ENCODE results near the gene ANKRD44. TPM values are rescaled to one million over a fixed set of nuclear protein-coding genes. Genes with fewer than 3 reads are reported as not detected.
A peak's percentile ranks its signal among the peaks of the same experiment; 100 is the strongest.

The ANKRD44 gene
- polyA plus RNA-seq, 2 of the 4 experiments (the other 2 are of a cell fraction): 0.97 to 5.9 TPM

DNA sequence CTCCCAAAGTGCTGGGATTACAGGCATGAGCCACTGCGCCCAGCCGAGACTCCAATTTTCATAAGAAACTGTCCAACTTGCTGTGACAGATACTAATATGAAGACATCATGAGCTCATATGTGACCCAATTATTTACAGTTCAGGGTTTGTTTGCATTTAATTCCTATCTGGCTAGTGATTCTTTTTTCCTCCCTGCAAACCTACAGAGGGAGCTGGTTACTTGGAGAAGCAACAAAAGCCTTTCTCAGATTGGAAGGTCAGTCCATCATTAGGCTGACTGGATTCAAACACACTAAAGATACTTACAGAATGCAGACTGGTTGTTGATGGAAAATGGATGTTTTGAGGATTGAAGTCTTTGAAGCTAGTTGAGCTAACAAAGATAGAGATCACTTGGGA, 176.4 kb downstream of the ANKRD44 start:
- H3K4me3 ChIP-seq: no peak overlapping the region
- POLR2A ChIA-PET: no interaction called here
- DNase-seq (ENCODE audit: low read depth in 1 of 2, low spot score in 1 of 2) (peak in 1 of 2 experiments; percentile 6), ATAC-seq (no peak; a peak in 1 of 6 replicates), FAIRE-seq (no peak)
- no peak overlapping the region for H3K27ac ChIP-seq
- H3K4me2 ChIP-seq: no peak overlapping the region
- no peak for TF ChIP-seq SREBF2 (IDR thresholded peaks at IDR 0.05)
- TF ChIP-seq MAZ (IDR thresholded peaks at IDR 0.05; ENCODE audit: borderline replicate concordance, low read depth, low read length): no peak
- no peak for TF ChIP-seq RARB (CRISPR knock-in tag; IDR thresholded peaks at IDR 0.05)
- no peak for TF ChIP-seq EHMT2 (IDR thresholded peaks at IDR 0.05; ENCODE audit: low read depth)
- no peak for TF ChIP-seq PHF8 (IDR thresholded peaks at IDR 0.05; ENCODE audit: borderline replicate concordance, low read depth)
- TF ChIP-seq, protein P1, sequence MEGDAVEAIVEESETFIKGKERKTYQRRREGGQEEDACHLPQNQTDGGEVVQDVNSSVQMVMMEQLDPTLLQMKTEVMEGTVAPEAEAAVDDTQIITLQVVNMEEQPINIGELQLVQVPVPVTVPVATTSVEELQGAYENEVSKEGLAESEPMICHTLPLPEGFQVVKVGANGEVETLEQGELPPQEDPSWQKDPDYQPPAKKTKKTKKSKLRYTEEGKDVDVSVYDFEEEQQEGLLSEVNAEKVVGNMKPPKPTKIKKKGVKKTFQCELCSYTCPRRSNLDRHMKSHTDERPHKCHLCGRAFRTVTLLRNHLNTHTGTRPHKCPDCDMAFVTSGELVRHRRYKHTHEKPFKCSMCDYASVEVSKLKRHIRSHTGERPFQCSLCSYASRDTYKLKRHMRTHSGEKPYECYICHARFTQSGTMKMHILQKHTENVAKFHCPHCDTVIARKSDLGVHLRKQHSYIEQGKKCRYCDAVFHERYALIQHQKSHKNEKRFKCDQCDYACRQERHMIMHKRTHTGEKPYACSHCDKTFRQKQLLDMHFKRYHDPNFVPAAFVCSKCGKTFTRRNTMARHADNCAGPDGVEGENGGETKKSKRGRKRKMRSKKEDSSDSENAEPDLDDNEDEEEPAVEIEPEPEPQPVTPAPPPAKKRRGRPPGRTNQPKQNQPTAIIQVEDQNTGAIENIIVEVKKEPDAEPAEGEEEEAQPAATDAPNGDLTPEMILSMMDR (IDR thresholded peaks at IDR 0.05): no peak
- no peak for TF ChIP-seq NFE2L2 (conservative IDR thresholded peaks at IDR 0.05; ENCODE audit: low read length)
- TF ChIP-seq NPAS2 (CRISPR knock-in tag; IDR thresholded peaks at IDR 0.05; ENCODE audit: borderline replicate concordance): no peak
- CTCF ChIA-PET: interaction anchor here (0.8 to 1.7 kb wide), 6 partner anchors 14 to 249 kb away, joined by 3 to 8 read pairs (median 4); no protein-coding TSS in a partner anchor
- no peaks in the 10 kb centered on the region for H3K9me3 ChIP-seq
- H3K4me1 ChIP-seq: 0 out of 3 replicates have a peak, but pooled peaks cover 9% of the 10 kb centered on the region
- WGBS (ENCODE audit: missing lambda C conversion rate): 100% methylated on average over 2 of the region's 2 CpGs

DNA sequence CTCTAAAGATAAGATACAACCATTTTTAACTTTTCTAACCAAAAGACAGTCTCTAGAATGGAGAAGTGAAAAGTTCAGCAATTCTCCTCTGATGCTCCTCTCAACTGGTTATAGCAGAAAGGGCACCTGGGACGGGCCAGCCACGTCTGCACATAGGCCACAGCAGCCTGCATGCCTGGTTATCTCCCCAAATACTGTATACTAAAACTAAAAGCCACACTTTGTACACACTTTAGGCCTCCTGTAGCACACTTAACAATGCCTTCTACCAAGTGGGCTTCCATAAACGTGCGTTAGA, 179.1 kb downstream of the ANKRD44 start:
- H3K4me2 ChIP-seq: no peak overlapping the region
- no peaks in the 10 kb centered on the region for H3K4me1 ChIP-seq
- ATAC-seq (no peak), DNase-seq (ENCODE audit: low read depth in 1 of 2, low spot score in 1 of 2) (no peak), FAIRE-seq (no peak)
- no peak overlapping the region for H3K27ac ChIP-seq
- TF ChIP-seq ZFP36 (IDR thresholded peaks at IDR 0.05; ENCODE audit: borderline replicate concordance, partially characterized antibody) (no peak), FOSL2 (IDR thresholded peaks at IDR 0.05) (no peak), FOSL2 (CRISPR knock-in tag; IDR thresholded peaks at IDR 0.05) (no peak)
- 81% methylated on average over 4 of the region's 4 CpGs for WGBS (ENCODE audit: missing lambda C conversion rate)
- CTCF ChIA-PET: interaction anchor here (0.9 to 1.3 kb wide), 2 partner anchors 16 to 37 kb away, joined by 3 read pairs; no protein-coding TSS in a partner anchor
- H3K9me3 ChIP-seq: no peaks in the 10 kb centered on the region
- POLR2A ChIA-PET: no interaction called here
- no peak overlapping the region for H3K4me3 ChIP-seq

DNA sequence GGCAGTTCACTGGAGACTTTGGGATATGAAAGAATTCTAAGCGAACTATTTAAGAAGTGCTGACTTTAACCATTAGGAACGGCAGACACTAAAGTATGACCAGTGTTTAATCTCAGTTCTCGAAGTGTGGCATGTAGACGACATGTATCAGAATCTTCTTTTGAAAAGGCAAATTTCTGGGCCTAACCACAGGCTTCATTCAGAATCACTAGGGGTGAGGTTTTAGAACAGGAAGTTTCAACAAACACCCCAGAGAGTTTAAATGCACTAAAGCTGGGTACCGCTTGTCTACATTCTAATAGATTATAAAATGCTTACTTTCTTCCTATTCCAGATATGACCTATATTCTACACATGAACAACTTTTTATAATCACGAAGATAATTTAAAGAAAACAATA, 180.3 kb downstream of the ANKRD44 start:
- FAIRE-seq: no peak
- Histone ChIP-seq H3K4me1 (no peaks in the 10 kb centered on the region), H3K4me3 (no peak overlapping the region), H3K9me3 (no peaks in the 10 kb centered on the region), H3K27ac (no peak overlapping the region), H3K4me2 (no peak overlapping the region)
- ChIA-PET CTCF (no interaction called here), POLR2A (no interaction called here)
- no peak for DNase-seq (ENCODE audit: low read depth in 1 of 2, low spot score in 1 of 2)
- no peak for ATAC-seq
- WGBS (ENCODE audit: missing lambda C conversion rate): 90% methylated on average over 6 of the region's 6 CpGs
- no peak for TF ChIP-seq HOXB5 (CRISPR knock-in tag; IDR thresholded peaks at IDR 0.05)
- TF ChIP-seq JUN (IDR thresholded peaks at IDR 0.05): no peak
- TF ChIP-seq ZFP36 (IDR thresholded peaks at IDR 0.05; ENCODE audit: borderline replicate concordance, partially characterized antibody): no peak
- no peak for TF ChIP-seq HDAC2 (IDR thresholded peaks at IDR 0.05)
- no peak for TF ChIP-seq NPAS2 (CRISPR knock-in tag; IDR thresholded peaks at IDR 0.05; ENCODE audit: borderline replicate concordance)
- TF ChIP-seq EHF (CRISPR knock-in tag; IDR thresholded peaks at IDR 0.05): no peak
- no peak for TF ChIP-seq SREBF2 (IDR thresholded peaks at IDR 0.05)
- no peak for TF ChIP-seq POLR2A (IDR thresholded peaks at IDR 0.05; ENCODE audit: low read length)
- TF ChIP-seq, protein P2, sequence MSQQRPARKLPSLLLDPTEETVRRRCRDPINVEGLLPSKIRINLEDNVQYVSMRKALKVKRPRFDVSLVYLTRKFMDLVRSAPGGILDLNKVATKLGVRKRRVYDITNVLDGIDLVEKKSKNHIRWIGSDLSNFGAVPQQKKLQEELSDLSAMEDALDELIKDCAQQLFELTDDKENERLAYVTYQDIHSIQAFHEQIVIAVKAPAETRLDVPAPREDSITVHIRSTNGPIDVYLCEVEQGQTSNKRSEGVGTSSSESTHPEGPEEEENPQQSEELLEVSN (IDR thresholded peaks at IDR 0.05; ENCODE audit: borderline replicate concordance, low read depth): no peak
- TF ChIP-seq, protein P3, sequence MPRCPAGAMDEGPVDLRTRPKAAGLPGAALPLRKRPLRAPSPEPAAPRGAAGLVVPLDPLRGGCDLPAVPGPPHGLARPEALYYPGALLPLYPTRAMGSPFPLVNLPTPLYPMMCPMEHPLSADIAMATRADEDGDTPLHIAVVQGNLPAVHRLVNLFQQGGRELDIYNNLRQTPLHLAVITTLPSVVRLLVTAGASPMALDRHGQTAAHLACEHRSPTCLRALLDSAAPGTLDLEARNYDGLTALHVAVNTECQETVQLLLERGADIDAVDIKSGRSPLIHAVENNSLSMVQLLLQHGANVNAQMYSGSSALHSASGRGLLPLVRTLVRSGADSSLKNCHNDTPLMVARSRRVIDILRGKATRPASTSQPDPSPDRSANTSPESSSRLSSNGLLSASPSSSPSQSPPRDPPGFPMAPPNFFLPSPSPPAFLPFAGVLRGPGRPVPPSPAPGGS (IDR thresholded peaks at IDR 0.05): no peak

DNA sequence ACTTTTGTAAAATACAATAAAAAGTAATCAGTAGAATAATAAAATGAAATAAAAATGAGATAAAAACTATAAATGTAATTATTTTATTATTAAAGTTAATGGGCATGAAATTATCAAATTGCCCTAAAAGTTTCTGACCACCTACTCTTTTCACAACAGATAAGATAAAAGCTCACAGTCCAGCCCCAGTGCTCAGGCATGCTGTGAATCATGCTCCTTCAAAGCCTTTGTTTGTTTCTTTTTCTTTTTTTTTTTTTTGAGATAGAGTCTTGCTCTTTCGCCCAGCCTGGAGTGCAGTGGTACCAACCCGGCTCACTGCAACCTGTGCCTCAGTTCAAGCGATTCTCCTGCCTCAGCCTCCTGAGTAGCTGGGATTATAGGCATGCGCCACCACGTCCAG, 181.7 kb downstream of the ANKRD44 start:
- ChIA-PET CTCF (interaction anchor here (2.0 kb wide), 1 partner anchor 9 kb away, joined by 6 read pairs; no protein-coding TSS in a partner anchor), POLR2A (no interaction called here)
- ATAC-seq (no peak), DNase-seq (ENCODE audit: low read depth in 1 of 2, low spot score in 1 of 2) (no peak), FAIRE-seq (no peak)
- no peaks in the 10 kb centered on the region for H3K9me3 ChIP-seq
- no peaks in the 10 kb centered on the region for H3K4me1 ChIP-seq
- TF ChIP-seq TP53 (CRISPR knock-in tag; IDR thresholded peaks at IDR 0.05): no peak
- TF ChIP-seq MYC (IDR thresholded peaks at IDR 0.05; ENCODE audit: borderline replicate concordance, low read length): no peak
- no peak for TF ChIP-seq BHLHE40 (IDR thresholded peaks at IDR 0.05; ENCODE audit: low read depth, low read length)
- TF ChIP-seq HOXB13 (CRISPR knock-in tag; IDR thresholded peaks at IDR 0.05; ENCODE audit: low read depth): no peak
- TF ChIP-seq GATA3 (IDR thresholded peaks at IDR 0.05; ENCODE audit: borderline replicate concordance): no peak
- WGBS (ENCODE audit: missing lambda C conversion rate): 90% methylated on average over 5 of the region's 5 CpGs
- no peak overlapping the region for H3K4me2 ChIP-seq
- no peak overlapping the region for H3K4me3 ChIP-seq
- H3K27ac ChIP-seq: no peak overlapping the region

All from A549 (cell line).